Smooth muscle cell (in vitro differentiated cells): ENCODE data around the gene KCNK18. TPM values are rescaled to one million over a fixed set of nuclear protein-coding genes. Genes with fewer than 3 reads are reported as not detected.

ENCODE experiments used
- DNase-seq: peaks from one replicate; lab custom pipeline; 2025; ENCODE audit not compliant: unreplicated experiment; lab: John Stamatoyannopoulos, UW
- H2AFZ ChIP-seq: fragments of 200-600 bp; sonication (generic); 2 replicates; pipeline ENCODE4 v1.6.0; 2016; ENCODE audit warnings: antibody characterized with exemption, low read depth, mild to moderate bottlenecking
- H3F3A ChIP-seq: fragments of 200-600 bp; sonication (generic); 2 replicates; pipeline ENCODE4 v1.6.0; 2017; ENCODE audit warnings: antibody characterized with exemption, low read depth
- H3K27ac ChIP-seq: fragments of 200-600 bp; sonication (generic); 2 replicates; pipeline ENCODE4 v1.5.1; 2016; ENCODE audit warnings: low read depth, mild to moderate bottlenecking
- H3K27me3 ChIP-seq: fragments of 200-600 bp; sonication (generic); 2 replicates; pipeline ENCODE4 v1.6.1; 2016; ENCODE audit warnings: low read depth, mild to moderate bottlenecking
- H3K36me3 ChIP-seq: fragments of 200-600 bp; sonication (generic); 2 replicates; pipeline ENCODE4 v1.5.1; 2016; ENCODE audit warnings: low read depth
- H3K4me1 ChIP-seq: fragments of 200-600 bp; sonication (generic); 2 replicates; pipeline ENCODE4 v1.5.1; 2016; ENCODE audit warnings: low read depth
- H3K4me2 ChIP-seq: fragments of 200-600 bp; sonication (generic); 2 replicates; pipeline ENCODE4 v1.6.0; 2016; ENCODE audit warnings: mild to moderate bottlenecking
- H3K4me3 ChIP-seq: fragments of 200-600 bp; sonication (generic); 2 replicates; pipeline ENCODE4 v1.5.1; 2016; ENCODE audit warnings: mild to moderate bottlenecking
- H3K79me2 ChIP-seq: fragments of 200-600 bp; sonication (generic); 2 replicates; pipeline ENCODE4 v1.6.0; 2016; ENCODE audit warnings: low read depth, mild to moderate bottlenecking
- H3K9ac ChIP-seq: fragments of 200-600 bp; sonication (generic); 2 replicates; pipeline ENCODE4 v1.6.0; 2016; ENCODE audit warnings: low read depth
- H3K9me3 ChIP-seq: fragments of 200-600 bp; sonication (generic); replicated peaks from 2 replicates; pipeline ENCODE4 v1.5.1; 2016; ENCODE audit warnings: low read depth
- H4K20me1 ChIP-seq: fragments of 200-600 bp; sonication (generic); 2 replicates; pipeline ENCODE4 v1.6.0; 2016; ENCODE audit warnings: low read depth
- CTCF ChIP-seq: fragments of 200-600 bp; sonication (generic); IDR thresholded peaks from 2 replicates; pipeline ENCODE4 v1.5.1; 2017; ENCODE audit warnings: borderline replicate concordance, mild to moderate bottlenecking, antibody characterized with exemption; ENCODE audit not compliant: insufficient read depth, poor library complexity, severe bottlenecking
- WGBS: methylation state at CpG from one replicate; pipeline ENCODE4 v1.1.7; 2016; ENCODE audit warnings: low lambda C conversion rate; 5-methylcytosine and 5-hydroxymethylcytosine counted together
- polyA plus RNA-seq: library from polyadenylated mRNA; unstranded; fragments of >200 nt; fragmentation: Nextera tagmentation; extraction: Ambion mirVana; gene quantifications from 2 replicates; pipeline ENCODE4 v1.2.1, GENCODE V29; 2016
- total RNA-seq: library from RNA; depleted of rRNA; stranded (reverse); fragments of >200 nt; gene quantifications from 2 replicates; pipeline ENCODE4 v1.2.3, GENCODE V29; 2014

KCNK18 gene
- total and polyA plus RNA-seq, 2 experiments from 2014 or later: not detected

GRCh38 chr10:117239721-117240620, 42.7 kb downstream of the KCNK18 start:
- H3K27me3 ChIP-seq: peaks cover 98% of the 10 kb centered on the region

GRCh38 chr10:117240621-117241529, 43.6 kb downstream of the KCNK18 start, which contains the start of gene SLC18A2:
Gene SLC18A2, plus strand, starts transcription at chr10:117241114. Its CDS starts 580 bp downstream, at chr10:117241694.
- peak within 1 kb of the TSS; percentile 32 for H3K4me3 ChIP-seq
- no peak for DNase-seq
- H2AFZ ChIP-seq: no peak within 1 kb of the TSS
- no peaks in the 10 kb centered on the region for H3K79me2 ChIP-seq
- H3K4me1 ChIP-seq: no peaks in the 10 kb centered on the region
- H3K9ac ChIP-seq: no peak within 1 kb of the TSS
- H3K27me3 ChIP-seq: peaks cover 94% of the 10 kb centered on the region
- TF ChIP-seq CTCF: no peak
- H3F3A ChIP-seq: no peaks in the 10 kb centered on the region
- H3K4me2 ChIP-seq: peak within 1 kb of the TSS; percentile 79
- H4K20me1 ChIP-seq: no peaks in the 10 kb centered on the region
- H3K27ac ChIP-seq: no peak within 1 kb of the TSS
- no peaks in the 10 kb centered on the region for H3K36me3 ChIP-seq
- no peaks in the 10 kb centered on the region for H3K9me3 ChIP-seq
- 0% methylated on average over 35 of the region's 93 CpGs for whole genome bisulfite sequencing

More at GRCh38 chr10:117239721-117240620, 42.7 kb downstream of the KCNK18 start:
- Histone ChIP-seq H3K36me3 (no peaks in the 10 kb centered on the region), H3K9ac (no peak overlapping the region), H2AFZ (no peak overlapping the region), H3K9me3 (no peaks in the 10 kb centered on the region), H3K27ac (no peak overlapping the region), H4K20me1 (no peaks in the 10 kb centered on the region), H3K4me2 (no peak overlapping the region), H3K4me1 (no peaks in the 10 kb centered on the region), H3K79me2 (no peaks in the 10 kb centered on the region), H3F3A (no peaks in the 10 kb centered on the region), H3K4me3 (no peak overlapping the region)
- WGBS: 40% methylated on average over 15 of the region's 15 CpGs
- DNase-seq: no peak
- TF ChIP-seq CTCF: no peak

- H4K20me1 ChIP-seq: no peaks in the 10 kb centered on the region
- no peaks in the 10 kb centered on the region for H3K79me2 ChIP-seq
- H3K36me3 ChIP-seq: no peaks in the 10 kb centered on the region
- H3K4me3 ChIP-seq: peak overlapping the region; percentile 32
- H3F3A ChIP-seq: no peaks in the 10 kb centered on the region
- peaks cover 84% of the 10 kb centered on the region for H3K27me3 ChIP-seq
- H3K9me3 ChIP-seq: no peaks in the 10 kb centered on the region
- no peak for TF ChIP-seq CTCF
- 14% methylated on average over 28 of the region's 56 CpGs for WGBS
- no peak overlapping the region for H3K9ac ChIP-seq
- DNase-seq: no peak
- H3K27ac ChIP-seq: no peak overlapping the region
- H3K4me2 ChIP-seq: peak overlapping the region; percentile 79
- no peak overlapping the region for H2AFZ ChIP-seq
- H3K4me1 ChIP-seq: no peaks in the 10 kb centered on the region
Measured at GRCh38 chr10:117241541-117242462, 44.5 kb downstream of the KCNK18 start.
